Measurements from ENCODE around the gene GPBAR1. TPM values are rescaled to one million over a fixed set of nuclear protein-coding genes. Genes with fewer than 3 reads are reported as not detected.

Gene GPBAR1
- total and polyA plus RNA-seq, 4 donors = 0.42 to 2.7 (median 1.8) TPM

DNA sequence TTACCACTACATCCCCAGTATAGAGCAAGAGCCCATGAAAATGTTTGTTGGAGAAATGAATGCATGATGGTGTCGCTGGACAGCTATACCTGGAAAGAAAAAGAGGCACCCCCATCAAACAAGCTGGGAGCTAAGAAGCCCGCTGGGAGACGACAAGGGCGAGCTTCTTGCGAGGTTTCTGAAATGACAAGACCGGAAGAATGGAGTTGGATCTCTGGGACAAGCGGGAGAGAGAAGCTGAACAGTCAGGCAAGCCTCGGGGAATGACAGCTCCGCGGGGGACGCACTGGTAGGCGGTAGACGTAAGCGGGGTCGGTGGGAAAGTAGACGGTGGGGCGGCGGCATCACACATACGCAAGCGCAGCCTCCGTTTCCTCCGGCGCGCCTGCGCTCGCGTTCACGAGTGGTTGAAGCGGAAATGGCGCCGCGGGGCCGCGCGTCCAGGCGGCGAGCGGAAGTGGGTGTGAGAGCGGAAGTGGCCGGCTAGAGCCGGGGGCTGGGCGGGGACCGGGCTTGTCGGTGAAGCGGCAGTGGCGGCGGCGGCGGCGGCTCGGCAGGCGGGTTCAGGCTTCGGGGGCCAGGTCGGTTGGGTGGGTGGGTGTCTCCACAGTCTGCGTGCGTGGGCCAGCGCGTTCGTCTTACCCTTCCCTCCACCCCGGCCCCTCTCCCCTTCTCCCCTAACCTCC is 44.0 kb upstream of the GPBAR1 start, which contains the start of gene ARPC2 (continued):
- TF ChIP-seq, protein P1, sequence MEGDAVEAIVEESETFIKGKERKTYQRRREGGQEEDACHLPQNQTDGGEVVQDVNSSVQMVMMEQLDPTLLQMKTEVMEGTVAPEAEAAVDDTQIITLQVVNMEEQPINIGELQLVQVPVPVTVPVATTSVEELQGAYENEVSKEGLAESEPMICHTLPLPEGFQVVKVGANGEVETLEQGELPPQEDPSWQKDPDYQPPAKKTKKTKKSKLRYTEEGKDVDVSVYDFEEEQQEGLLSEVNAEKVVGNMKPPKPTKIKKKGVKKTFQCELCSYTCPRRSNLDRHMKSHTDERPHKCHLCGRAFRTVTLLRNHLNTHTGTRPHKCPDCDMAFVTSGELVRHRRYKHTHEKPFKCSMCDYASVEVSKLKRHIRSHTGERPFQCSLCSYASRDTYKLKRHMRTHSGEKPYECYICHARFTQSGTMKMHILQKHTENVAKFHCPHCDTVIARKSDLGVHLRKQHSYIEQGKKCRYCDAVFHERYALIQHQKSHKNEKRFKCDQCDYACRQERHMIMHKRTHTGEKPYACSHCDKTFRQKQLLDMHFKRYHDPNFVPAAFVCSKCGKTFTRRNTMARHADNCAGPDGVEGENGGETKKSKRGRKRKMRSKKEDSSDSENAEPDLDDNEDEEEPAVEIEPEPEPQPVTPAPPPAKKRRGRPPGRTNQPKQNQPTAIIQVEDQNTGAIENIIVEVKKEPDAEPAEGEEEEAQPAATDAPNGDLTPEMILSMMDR (IDR thresholded peaks at IDR 0.05; ENCODE audit: low read depth, low read length, missing input control) = peak; percentile 37
- peak in 1 of 2 donors; percentile 29 for TF ChIP-seq RAD21 (IDR thresholded peaks at IDR 0.05)

DNA sequence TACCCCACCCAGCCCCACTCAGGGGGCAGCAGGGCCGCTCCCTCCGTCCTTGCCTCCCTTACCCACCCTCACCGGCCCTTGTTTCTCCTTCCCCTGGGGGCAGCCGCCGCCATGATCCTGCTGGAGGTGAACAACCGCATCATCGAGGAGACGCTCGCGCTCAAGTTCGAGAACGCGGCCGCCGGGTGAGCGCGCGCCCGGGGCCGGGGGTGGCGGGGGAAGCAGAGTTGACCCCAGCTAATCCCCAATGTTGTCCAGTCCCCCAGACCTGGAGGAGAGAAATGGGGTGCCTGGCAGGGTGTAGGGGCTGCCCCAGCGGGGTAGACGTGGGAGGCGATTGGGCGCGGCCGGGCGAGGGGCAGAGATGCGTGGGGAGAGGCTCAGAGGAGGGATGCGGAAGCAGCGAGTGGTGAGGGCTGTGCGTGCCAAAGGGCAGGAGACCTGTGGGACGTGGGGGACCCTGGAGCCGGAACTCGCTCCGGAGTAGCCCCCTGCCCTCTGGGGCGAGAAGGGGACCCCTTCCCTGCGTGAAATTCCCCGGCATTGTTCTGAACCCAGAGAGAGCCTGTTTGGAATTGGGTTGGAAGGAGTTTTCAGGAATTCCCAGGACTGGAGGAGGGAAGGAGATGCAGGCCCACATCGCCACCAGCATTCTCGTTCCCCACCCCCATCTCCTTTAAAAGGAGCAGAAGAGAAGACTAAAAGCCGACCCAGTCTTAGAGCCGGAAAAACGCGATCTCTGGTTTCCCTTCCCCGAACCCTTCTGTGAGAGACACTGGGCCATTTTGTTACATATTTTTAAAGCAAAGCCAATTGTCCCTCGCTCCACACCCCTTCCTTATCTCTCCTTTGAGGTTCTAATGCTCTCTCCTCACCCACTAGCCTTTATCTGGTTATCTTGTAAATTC is 43.2 kb upstream of the GPBAR1 start:
- peaks cover 6 to 34% (median 15%) of the 10 kb centered on the region in 4 donors for H3K4me1 ChIP-seq (ENCODE audit: control insufficient read depth in 4 of 4, insufficient read depth in 4 of 4, low read length in 3 of 4)

More for the DNA sequence above, 43.2 kb upstream of the GPBAR1 start:
- TF ChIP-seq HNF4G (IDR thresholded peaks at IDR 0.05) (no peak), RAD21 (IDR thresholded peaks at IDR 0.05) (no peak), TAF1 (conservative IDR thresholded peaks at IDR 0.05) (no peak), JUND (IDR thresholded peaks at IDR 0.05) (no peak), NR2F2 (IDR thresholded peaks at IDR 0.05) (no peak), EGR1 (IDR thresholded peaks at IDR 0.05; ENCODE audit: low read depth in 2 of 2) (no peak), FOXA1 (IDR thresholded peaks at IDR 0.05) (no peak), SP1 (IDR thresholded peaks at IDR 0.05) (no peak), REST (IDR thresholded peaks at IDR 0.05) (no peak), YY1 (IDR thresholded peaks at IDR 0.05) (no peak), RXRA (IDR thresholded peaks at IDR 0.05) (no peak), HNF4A (conservative IDR thresholded peaks at IDR 0.05) (no peak), GABPA (IDR thresholded peaks at IDR 0.05 in 1 of 2, conservative IDR thresholded peaks at IDR 0.05 in 1 of 2) (no peak), FOXA2 (IDR thresholded peaks at IDR 0.05) (no peak), MAX (IDR thresholded peaks at IDR 0.05) (no peak)
- TF ChIP-seq, protein P1 (IDR thresholded peaks at IDR 0.05; ENCODE audit: low read depth, low read length, missing input control) = no peak
- TF ChIP-seq, protein P2, sequence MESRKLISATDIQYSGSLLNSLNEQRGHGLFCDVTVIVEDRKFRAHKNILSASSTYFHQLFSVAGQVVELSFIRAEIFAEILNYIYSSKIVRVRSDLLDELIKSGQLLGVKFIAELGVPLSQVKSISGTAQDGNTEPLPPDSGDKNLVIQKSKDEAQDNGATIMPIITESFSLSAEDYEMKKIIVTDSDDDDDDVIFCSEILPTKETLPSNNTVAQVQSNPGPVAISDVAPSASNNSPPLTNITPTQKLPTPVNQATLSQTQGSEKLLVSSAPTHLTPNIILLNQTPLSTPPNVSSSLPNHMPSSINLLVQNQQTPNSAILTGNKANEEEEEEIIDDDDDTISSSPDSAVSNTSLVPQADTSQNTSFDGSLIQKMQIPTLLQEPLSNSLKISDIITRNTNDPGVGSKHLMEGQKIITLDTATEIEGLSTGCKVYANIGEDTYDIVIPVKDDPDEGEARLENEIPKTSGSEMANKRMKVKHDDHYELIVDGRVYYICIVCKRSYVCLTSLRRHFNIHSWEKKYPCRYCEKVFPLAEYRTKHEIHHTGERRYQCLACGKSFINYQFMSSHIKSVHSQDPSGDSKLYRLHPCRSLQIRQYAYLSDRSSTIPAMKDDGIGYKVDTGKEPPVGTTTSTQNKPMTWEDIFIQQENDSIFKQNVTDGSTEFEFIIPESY (IDR thresholded peaks at IDR 0.05) = no peak
- TF ChIP-seq, protein P3, sequence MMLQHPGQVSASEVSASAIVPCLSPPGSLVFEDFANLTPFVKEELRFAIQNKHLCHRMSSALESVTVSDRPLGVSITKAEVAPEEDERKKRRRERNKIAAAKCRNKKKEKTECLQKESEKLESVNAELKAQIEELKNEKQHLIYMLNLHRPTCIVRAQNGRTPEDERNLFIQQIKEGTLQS (IDR thresholded peaks at IDR 0.05) = no peak
- Histone ChIP-seq H3K27me3 (ENCODE audit: control insufficient read depth in 4 of 4, insufficient read depth in 4 of 4, low read length in 3 of 4) (no peaks in the 10 kb centered on the region), H3K9me3 (ENCODE audit: control insufficient read depth in 4 of 4, low read length in 3 of 4) (no peaks in the 10 kb centered on the region), H3K9ac (ENCODE audit: low read depth in 1 of 2, low read length in 2 of 2) (peak overlapping the region; percentile 46 to 89), H3K36me3 (ENCODE audit: control insufficient read depth in 4 of 4, insufficient read depth in 3 of 4, low read depth in 1 of 4, low read length in 3 of 4) (no peaks in the 10 kb centered on the region), H3K27ac (ENCODE audit: low read depth in 1 of 2, low read length in 2 of 2) (peak overlapping the region; percentile 36 to 83), H3K4me3 (ENCODE audit: low read depth in 1 of 3, low read length in 3 of 3) (peak overlapping the region; percentile 74 to 96 (median 89))
- 4% methylated on average over 47 of the region's 47 CpGs for WGBS
- peak; percentile 54 for DNase-seq (ENCODE audit: low spot score)

Data from liver (tissue), 9 donors.